C4-2B (cell line): ENCODE data around the gene PRIM1.

Experiments used
- CTCF ChIP-seq: fragments of 450-650 bp; conservative IDR thresholded peaks from 2 replicates; pipeline ENCODE4 v1.5.1; 2017; ENCODE audit warnings: mild to moderate bottlenecking
- ZFX ChIP-seq: fragments of 450-650 bp; IDR thresholded peaks from 2 replicates; pipeline ENCODE4 v1.6.1; 2017

DNA sequence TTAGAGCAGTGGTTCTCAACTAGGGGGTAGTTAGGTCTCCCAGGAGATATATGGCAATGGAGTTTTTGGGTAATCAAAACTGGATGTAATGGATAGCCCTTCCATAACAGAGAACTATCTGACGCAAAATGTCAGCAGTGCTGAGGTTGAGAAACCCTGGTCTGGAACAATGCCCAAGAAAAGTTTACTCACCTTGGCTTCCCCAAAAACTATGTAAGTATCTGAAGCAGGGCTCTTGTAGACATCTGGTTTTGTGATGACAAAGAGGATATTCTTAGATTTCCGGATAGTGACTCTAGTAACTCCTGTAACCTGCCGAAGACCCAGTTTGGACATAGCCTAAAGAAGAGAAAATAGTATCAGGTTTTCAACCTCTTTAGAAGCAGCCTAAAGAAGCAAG, 38.8 kb downstream of the PRIM1 start:
- TF ChIP-seq CTCF, result no peak
- TF ChIP-seq ZFX, result no peak
